HUES6 (cell line): ENCODE measurements around the gene MMP15.

Experiments
- H3K27ac ChIP-seq: 2 replicates; pipeline ENCODE4 v1.7.0; 2013; ENCODE audit warnings: low read depth, mild to moderate bottlenecking, low read length, inconsistent platforms
- H3K27me3 ChIP-seq: 2 replicates; pipeline ENCODE4 v1.6.1; 2013; ENCODE audit warnings: low read length; ENCODE audit not compliant: control insufficient read depth, insufficient read depth
- H3K36me3 ChIP-seq: 2 replicates; pipeline ENCODE4 v1.6.1; 2013; ENCODE audit warnings: low read length; ENCODE audit not compliant: control insufficient read depth, insufficient read depth
- H3K4me1 ChIP-seq: 2 replicates; pipeline ENCODE4 v1.6.1; 2013; ENCODE audit warnings: low read length; ENCODE audit not compliant: control insufficient read depth, insufficient read depth
- H3K4me3 ChIP-seq: 2 replicates; pipeline ENCODE4 v1.5.1; 2013; ENCODE audit warnings: low read depth, low read length
- H3K9ac ChIP-seq: one replicate; pipeline ENCODE4 v1.6.1; 2013; ENCODE audit warnings: mild to moderate bottlenecking, low read length
- H3K9me3 ChIP-seq: 2 replicates; pipeline ENCODE4 v1.6.1; 2013; ENCODE audit warnings: low read depth, low read length; ENCODE audit not compliant: control insufficient read depth, insufficient read depth

MMP15 gene

GRCh38 chr16:58039829-58040495 is 14.4 kb downstream of the MMP15 start:
- Histone ChIP-seq H3K27me3 (no peaks in the 10 kb centered on the region), H3K9ac (no peak overlapping the region), H3K9me3 (no peaks in the 10 kb centered on the region), H3K4me1 (no peaks in the 10 kb centered on the region; the same call in 1 of the 2 replicates), H3K27ac (no peak overlapping the region), H3K4me3 (no peak overlapping the region), H3K36me3 (peaks cover 75% of the 10 kb centered on the region)

- Histone ChIP-seq H3K4me1 (no peaks in the 10 kb centered on the region), H3K36me3 (peaks cover 75% of the 10 kb centered on the region), H3K4me3 (no peak overlapping the region), H3K27ac (no peak overlapping the region), H3K27me3 (no peaks in the 10 kb centered on the region), H3K9ac (no peak overlapping the region), H3K9me3 (no peaks in the 10 kb centered on the region)
Measured at GRCh38 chr16:58040496-58040846, 14.9 kb downstream of the MMP15 start.

GRCh38 chr16:58040945-58041627 is 15.5 kb downstream of the MMP15 start:
- Histone ChIP-seq H3K27me3 (no peaks in the 10 kb centered on the region), H3K4me3 (no peak overlapping the region), H3K36me3 (peaks cover 76% of the 10 kb centered on the region), H3K9ac (no peak overlapping the region), H3K9me3 (no peaks in the 10 kb centered on the region), H3K27ac (no peak overlapping the region), H3K4me1 (no peaks in the 10 kb centered on the region)

GRCh38 chr16:58041628-58041955 is 16.0 kb downstream of the MMP15 start:
- H3K27me3 ChIP-seq, result no peaks in the 10 kb centered on the region
- no peak overlapping the region for H3K9ac ChIP-seq
- no peak overlapping the region for H3K4me3 ChIP-seq
- no peak overlapping the region for H3K27ac ChIP-seq
- no peaks in the 10 kb centered on the region for H3K9me3 ChIP-seq
- peaks cover 5% of the 10 kb centered on the region; the same call in 1 of the 2 replicates for H3K4me1 ChIP-seq
- H3K36me3 ChIP-seq, result peaks cover 79% of the 10 kb centered on the region

- Histone ChIP-seq H3K9ac (no peak overlapping the region), H3K27me3 (no peaks in the 10 kb centered on the region), H3K4me1 (peaks cover 11% of the 10 kb centered on the region; the same call in 1 of the 2 replicates), H3K4me3 (no peak overlapping the region), H3K36me3 (peaks cover 76% of the 10 kb centered on the region), H3K27ac (no peak overlapping the region), H3K9me3 (no peaks in the 10 kb centered on the region)
Measured at GRCh38 chr16:58042001-58042885, 16.7 kb downstream of the MMP15 start.

GRCh38 chr16:58042886-58043515 is 17.4 kb downstream of the MMP15 start:
- Histone ChIP-seq H3K4me3 (no peak overlapping the region), H3K27me3 (no peaks in the 10 kb centered on the region), H3K27ac (no peak overlapping the region), H3K36me3 (peaks cover 68% of the 10 kb centered on the region), H3K9ac (no peak overlapping the region), H3K4me1 (peaks cover 19% of the 10 kb centered on the region), H3K9me3 (no peaks in the 10 kb centered on the region)

GRCh38 chr16:58043571-58044155 is 18.1 kb downstream of the MMP15 start:
- H3K27ac ChIP-seq, result no peak overlapping the region
- peaks cover 19% of the 10 kb centered on the region for H3K4me1 ChIP-seq
- H3K9me3 ChIP-seq, result no peaks in the 10 kb centered on the region
- H3K4me3 ChIP-seq, result no peak overlapping the region
- H3K36me3 ChIP-seq, result peaks cover 62% of the 10 kb centered on the region
- no peak overlapping the region for H3K9ac ChIP-seq
- no peaks in the 10 kb centered on the region for H3K27me3 ChIP-seq

GRCh38 chr16:58044266-58045019 is 18.9 kb downstream of the MMP15 start:
- peaks cover 19% of the 10 kb centered on the region for H3K4me1 ChIP-seq

GRCh38 chr16:58045096-58045495 is 19.5 kb downstream of the MMP15 start:
- Histone ChIP-seq H3K9me3 (no peaks in the 10 kb centered on the region), H3K4me1 (peaks cover 19% of the 10 kb centered on the region), H3K36me3 (peaks cover 49% of the 10 kb centered on the region), H3K9ac (no peak overlapping the region), H3K4me3 (no peak overlapping the region), H3K27ac (no peak overlapping the region), H3K27me3 (no peaks in the 10 kb centered on the region)

More at GRCh38 chr16:58044266-58045019, 18.9 kb downstream of the MMP15 start:
- Histone ChIP-seq H3K27ac (no peak overlapping the region), H3K9me3 (no peaks in the 10 kb centered on the region), H3K9ac (no peak overlapping the region), H3K27me3 (no peaks in the 10 kb centered on the region), H3K4me3 (no peak overlapping the region), H3K36me3 (peaks cover 55% of the 10 kb centered on the region)
